HK-2 (cell line): ENCODE data around the gene TBXA2R.
"Not testable (repeated sequence)": the region's sequence is repeated elsewhere in the genome, so short reads cannot be mapped to it uniquely, and the experiment has no call there.

ENCODE experiments used
- DNase-seq: peaks from one replicate; pipeline ENCODE4 v3.0.0-alpha.2; 2018; ENCODE audit not compliant: unreplicated experiment

TBXA2R gene

GRCh38 chr19:3639479-3639878 lies 32.8 kb upstream of the TBXA2R start:
- DNase-seq, result no peak

- no peak for DNase-seq
Measured at GRCh38 chr19:3638208-3639193, 31.8 kb upstream of the TBXA2R start.

- no peak for DNase-seq
Measured at GRCh38 chr19:3637621-3638020, 30.9 kb upstream of the TBXA2R start.

- DNase-seq, result no peak
Measured at GRCh38 chr19:3636962-3637361, 30.3 kb upstream of the TBXA2R start.

GRCh38 chr19:3636506-3636905 lies 29.8 kb upstream of the TBXA2R start:
- DNase-seq, result no peak

- no peak for DNase-seq
Measured at GRCh38 chr19:3634496-3635045, 27.9 kb upstream of the TBXA2R start.

GRCh38 chr19:3633559-3633988 lies 26.9 kb upstream of the TBXA2R start:
- DNase-seq, result no peak

- DNase-seq, result no peak
Measured at GRCh38 chr19:3632739-3633558, 26.3 kb upstream of the TBXA2R start.

- DNase-seq, result no peak
Measured at GRCh38 chr19:3632098-3632497, 25.4 kb upstream of the TBXA2R start.

GRCh38 chr19:3631053-3631861 lies 24.6 kb upstream of the TBXA2R start:
- DNase-seq, result no peak

- not testable (repeated sequence) for DNase-seq
Measured at GRCh38 chr19:3628766-3629165, 22.1 kb upstream of the TBXA2R start.

GRCh38 chr19:3627351-3627723 lies 20.7 kb upstream of the TBXA2R start:
- DNase-seq, result no peak

- DNase-seq, result peak; percentile 98
Measured at GRCh38 chr19:3626473-3627350, 20.0 kb upstream of the TBXA2R start, which contains the start of gene CACTIN. TSS of gene CACTIN (minus strand) at chr19:3626790. CDS start at chr19:3626762, 28 bp downstream.

GRCh38 chr19:3625996-3626472 lies 19.4 kb upstream of the TBXA2R start:
- DNase-seq, result no peak

- no peak for DNase-seq
Measured at GRCh38 chr19:3623716-3624115, 17.0 kb upstream of the TBXA2R start.

- no peak for DNase-seq
Measured at GRCh38 chr19:3622224-3622623, 15.5 kb upstream of the TBXA2R start.

- no peak for DNase-seq
Measured at GRCh38 chr19:3621689-3622088, 15.0 kb upstream of the TBXA2R start.

- no peak for DNase-seq
Measured at GRCh38 chr19:3620817-3621547, 14.3 kb upstream of the TBXA2R start.

GRCh38 chr19:3620145-3620816 lies 13.6 kb upstream of the TBXA2R start:
- no peak for DNase-seq
